Activated naive CD8-positive, alpha-beta T cell treated with anti-CD3 and anti-CD28 coated beads for 36 hours (primary cell): ENCODE measurements around the gene HTRA3. TPM values are rescaled to one million over a fixed set of nuclear protein-coding genes. Genes with fewer than 3 reads are reported as not detected.

Source experiments
- DNase-seq: peaks from one replicate; pipeline ENCODE4 v3.0.0; 2021
- H3K27ac Mint-ChIP-seq: one replicate; pipeline ENCODE4 v1.8.0; 2022; ENCODE audit warnings: mild to moderate bottlenecking, moderate library complexity, mixed read lengths
- H3K27me3 Mint-ChIP-seq: one replicate; pipeline ENCODE4 v1.8.0; 2022; ENCODE audit warnings: mild to moderate bottlenecking, mixed read lengths
- H3K36me3 Mint-ChIP-seq: one replicate; pipeline ENCODE4 v1.8.0; 2021; ENCODE audit warnings: mild to moderate bottlenecking, mixed read lengths
- H3K4me1 Mint-ChIP-seq: one replicate; pipeline ENCODE4 v1.8.0; 2021; ENCODE audit warnings: mixed read lengths
- H3K4me3 Mint-ChIP-seq: one replicate; pipeline ENCODE4 v1.8.0; 2022; ENCODE audit warnings: mild to moderate bottlenecking, moderate library complexity, mixed read lengths
- H3K9me3 Mint-ChIP-seq: one replicate; pipeline ENCODE4 v1.8.0; 2022; ENCODE audit warnings: mixed read lengths
- total RNA-seq, 2 experiments: library from RNA; stranded (reverse); gene quantifications; one replicate each; pipeline ENCODE4 v1.2.3, GENCODE V29; 2021

HTRA3 gene
- total RNA-seq, 2 experiments from 2014 or later, result not detected

DNA sequence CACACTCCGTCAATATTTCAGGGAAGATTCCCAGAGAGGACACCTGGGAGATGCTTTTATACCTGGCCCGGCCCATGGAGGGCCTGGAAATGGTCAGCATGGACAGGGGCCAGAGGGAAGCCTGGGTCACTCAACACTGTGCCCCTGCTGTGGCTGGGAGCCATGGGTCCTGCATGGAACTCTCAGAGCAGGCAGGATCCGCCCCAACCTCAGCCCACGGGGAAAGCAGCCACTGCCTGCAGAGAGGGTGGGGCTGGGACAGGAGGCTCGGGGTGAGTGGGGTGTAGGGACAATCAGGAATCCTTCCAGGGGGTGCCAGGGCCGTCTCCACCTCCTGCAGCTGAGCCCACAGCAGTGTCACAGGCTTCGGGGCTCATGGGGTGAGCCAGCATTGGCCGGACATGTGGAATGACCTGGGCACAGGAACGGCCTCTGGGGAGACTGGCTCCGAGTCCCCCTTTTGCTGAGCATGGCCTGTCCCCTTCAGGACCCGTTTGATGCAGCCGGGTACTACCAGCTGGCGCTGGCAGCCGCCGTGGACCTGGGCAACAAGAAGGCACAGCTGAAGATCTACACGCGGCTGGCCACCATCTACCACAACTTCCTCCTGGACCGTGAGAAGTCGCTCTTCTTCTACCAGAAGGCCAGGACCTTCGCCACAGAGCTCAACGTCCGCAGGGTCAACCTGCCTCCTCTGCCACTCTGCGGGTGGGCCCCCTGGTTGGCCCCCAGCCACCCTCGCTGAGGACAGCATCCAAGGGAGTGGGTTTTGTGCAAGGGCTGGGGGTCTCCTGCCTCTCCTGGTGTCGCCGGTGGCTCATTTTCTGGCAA, 29.1 kb upstream of the HTRA3 start:
- Mint-ChIP-seq H3K9me3 (no peaks in the 10 kb centered on the region), H3K27me3 (no peaks in the 10 kb centered on the region), H3K4me3 (no peak overlapping the region), H3K27ac (no peak overlapping the region), H3K36me3 (no peaks in the 10 kb centered on the region), H3K4me1 (peaks cover 4% of the 10 kb centered on the region)
- DNase-seq, result no peak

DNA sequence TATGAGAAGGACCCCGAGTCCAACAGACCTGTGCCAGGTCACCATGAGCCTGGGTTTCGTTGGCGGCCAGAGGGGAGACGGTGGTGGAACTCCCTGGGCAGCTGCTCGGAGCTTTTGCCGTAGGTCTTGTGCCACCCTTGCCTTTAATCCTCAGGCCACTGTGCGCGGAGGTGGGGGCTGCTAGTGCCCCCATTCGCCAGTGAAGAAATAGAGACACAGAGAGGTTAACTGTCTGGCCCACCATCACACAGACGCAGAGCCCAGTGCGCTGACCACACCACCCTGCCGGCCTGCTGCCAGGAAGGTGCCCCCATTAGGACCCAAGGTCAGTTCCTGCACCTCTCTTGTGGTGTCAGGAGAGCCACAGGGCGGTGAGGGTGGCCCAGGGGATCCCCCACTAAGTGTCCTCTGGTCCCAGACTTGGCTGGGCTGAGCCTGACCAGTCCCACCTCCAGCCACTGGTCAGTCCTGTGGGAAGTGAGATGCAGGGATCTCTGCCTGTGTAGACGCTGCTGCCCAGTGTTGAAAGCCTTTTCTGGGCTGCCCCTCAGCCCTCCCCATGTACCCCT, 28.3 kb upstream of the HTRA3 start:
- peaks cover 4% of the 10 kb centered on the region for H3K4me1 Mint-ChIP-seq
- no peaks in the 10 kb centered on the region for H3K27me3 Mint-ChIP-seq
- no peak overlapping the region for H3K4me3 Mint-ChIP-seq
- H3K9me3 Mint-ChIP-seq, result no peaks in the 10 kb centered on the region
- no peak for DNase-seq
- H3K36me3 Mint-ChIP-seq, result no peaks in the 10 kb centered on the region
- H3K27ac Mint-ChIP-seq, result no peak overlapping the region

DNA sequence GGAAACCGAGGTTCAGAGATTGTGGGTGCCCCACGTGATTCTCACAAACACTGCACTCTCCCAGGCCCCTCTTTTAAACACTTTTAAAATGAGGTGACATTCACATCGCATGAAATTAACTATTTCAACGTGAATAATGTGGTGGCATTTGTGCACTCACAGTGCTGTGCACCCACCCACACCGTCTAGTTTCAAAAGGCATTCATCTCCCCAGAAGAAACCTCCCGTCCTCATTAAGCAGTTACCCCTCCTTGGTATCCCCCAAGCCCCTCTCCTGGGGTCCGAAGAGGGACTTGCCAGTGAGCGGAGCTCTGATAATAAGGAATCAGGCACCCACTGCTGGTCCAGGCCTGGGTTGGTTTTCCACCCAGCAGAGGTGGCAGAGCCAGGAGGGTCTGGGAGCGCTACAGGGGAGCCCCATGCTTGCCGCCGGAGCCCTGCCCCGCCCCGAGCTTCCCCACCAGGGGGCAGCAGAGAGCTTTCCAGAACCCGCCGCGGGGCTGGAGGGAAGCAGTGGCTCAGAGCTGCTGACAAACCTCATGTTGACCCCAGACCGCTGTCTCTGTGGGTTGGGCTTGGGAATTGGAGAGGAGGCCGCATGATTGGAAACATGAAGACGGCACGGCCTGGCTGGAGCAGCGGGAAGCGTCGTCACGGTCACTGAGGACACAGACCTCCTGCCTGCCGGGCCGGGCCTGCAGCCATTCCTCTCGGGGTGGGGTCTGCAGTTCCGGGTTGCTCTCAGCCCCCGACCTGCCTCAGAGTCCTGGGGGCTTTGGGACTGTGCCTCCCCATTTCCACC, 27.5 kb upstream of the HTRA3 start:
- Mint-ChIP-seq H3K36me3 (no peaks in the 10 kb centered on the region), H3K4me3 (no peak overlapping the region), H3K27me3 (no peaks in the 10 kb centered on the region), H3K9me3 (no peaks in the 10 kb centered on the region), H3K4me1 (peaks cover 4% of the 10 kb centered on the region), H3K27ac (no peak overlapping the region)
- peak; percentile 82 for DNase-seq

DNA sequence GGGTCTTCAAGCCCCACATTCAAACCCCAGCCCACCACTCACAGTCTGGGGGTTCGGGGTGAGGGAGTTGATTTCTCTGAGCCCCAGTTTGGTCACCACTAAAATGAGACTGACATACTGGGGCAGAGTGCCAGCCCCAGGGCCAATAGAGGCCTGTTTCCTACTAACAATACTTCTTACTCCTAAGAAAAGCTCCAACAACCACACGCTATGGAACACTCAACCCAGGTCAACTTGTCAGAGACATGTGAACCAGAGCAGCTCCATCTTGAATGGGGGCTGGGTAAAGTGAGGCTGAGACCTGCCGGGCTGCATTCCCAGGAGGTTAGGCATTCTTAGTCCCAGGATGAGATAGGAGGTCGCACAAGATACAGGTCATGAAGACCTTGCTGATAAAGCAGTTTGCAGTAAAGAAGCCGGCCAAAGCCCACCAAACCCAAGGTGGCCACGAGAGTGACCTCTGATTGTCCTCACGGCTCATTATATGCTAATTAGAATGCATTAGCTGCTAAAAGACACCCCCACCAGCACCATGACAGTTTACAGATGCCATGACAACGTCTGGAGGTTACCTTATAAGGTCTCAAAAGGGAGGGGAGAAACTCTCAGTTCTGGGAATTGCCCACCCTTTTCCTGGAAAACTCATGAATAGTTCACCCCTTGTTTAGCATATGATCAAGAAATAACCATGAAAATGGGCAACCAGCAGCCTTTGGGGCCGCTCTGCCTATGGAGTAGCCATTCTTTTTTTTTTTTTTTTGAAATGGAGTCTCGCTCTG, 26.6 kb upstream of the HTRA3 start:
- Mint-ChIP-seq H3K9me3 (no peaks in the 10 kb centered on the region), H3K27me3 (no peaks in the 10 kb centered on the region), H3K4me3 (no peak overlapping the region), H3K27ac (no peak overlapping the region), H3K4me1 (peaks cover 4% of the 10 kb centered on the region), H3K36me3 (no peaks in the 10 kb centered on the region)
- no peak for DNase-seq

DNA sequence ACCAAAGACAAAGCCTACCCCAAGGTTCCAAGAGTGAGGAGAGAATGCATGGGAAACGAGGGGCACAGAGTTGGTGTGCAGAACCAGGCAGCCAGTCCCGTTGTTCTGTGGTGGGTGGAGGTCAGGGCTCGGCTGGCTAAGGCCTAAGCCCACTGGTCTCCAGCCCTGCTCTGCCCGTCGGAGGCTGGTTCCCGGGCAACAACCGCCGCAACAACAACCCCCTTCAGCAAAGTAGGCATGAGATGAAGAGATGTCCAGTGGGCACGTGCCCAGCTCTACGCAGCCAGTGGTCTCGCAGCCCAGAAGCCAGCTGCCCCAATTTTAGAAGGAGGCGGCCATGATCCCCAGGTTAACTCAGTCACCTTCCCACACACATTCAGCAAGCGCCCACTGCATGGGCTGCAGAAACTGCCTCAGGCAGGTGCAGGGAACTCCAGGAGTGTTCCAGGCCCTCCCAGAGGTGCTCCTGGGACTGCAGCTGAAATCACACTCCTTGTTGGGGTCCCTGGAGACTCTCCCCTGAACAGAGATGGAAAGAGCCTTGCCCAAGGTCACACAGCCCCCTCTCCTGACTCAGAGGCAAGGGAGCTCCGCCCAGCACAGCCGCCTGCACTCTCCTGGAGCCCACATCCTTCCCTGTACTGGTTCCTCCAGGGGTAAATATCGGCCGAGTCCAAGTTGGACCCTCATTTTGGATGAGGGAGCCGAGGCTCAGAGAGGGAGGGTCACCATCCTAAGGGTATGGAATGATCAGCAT, 25.4 kb upstream of the HTRA3 start:
- H3K27me3 Mint-ChIP-seq, result no peaks in the 10 kb centered on the region
- H3K27ac Mint-ChIP-seq, result no peak overlapping the region
- no peaks in the 10 kb centered on the region for H3K36me3 Mint-ChIP-seq
- no peaks in the 10 kb centered on the region for H3K9me3 Mint-ChIP-seq
- peaks cover 4% of the 10 kb centered on the region for H3K4me1 Mint-ChIP-seq
- no peak for DNase-seq
- no peak overlapping the region for H3K4me3 Mint-ChIP-seq

DNA sequence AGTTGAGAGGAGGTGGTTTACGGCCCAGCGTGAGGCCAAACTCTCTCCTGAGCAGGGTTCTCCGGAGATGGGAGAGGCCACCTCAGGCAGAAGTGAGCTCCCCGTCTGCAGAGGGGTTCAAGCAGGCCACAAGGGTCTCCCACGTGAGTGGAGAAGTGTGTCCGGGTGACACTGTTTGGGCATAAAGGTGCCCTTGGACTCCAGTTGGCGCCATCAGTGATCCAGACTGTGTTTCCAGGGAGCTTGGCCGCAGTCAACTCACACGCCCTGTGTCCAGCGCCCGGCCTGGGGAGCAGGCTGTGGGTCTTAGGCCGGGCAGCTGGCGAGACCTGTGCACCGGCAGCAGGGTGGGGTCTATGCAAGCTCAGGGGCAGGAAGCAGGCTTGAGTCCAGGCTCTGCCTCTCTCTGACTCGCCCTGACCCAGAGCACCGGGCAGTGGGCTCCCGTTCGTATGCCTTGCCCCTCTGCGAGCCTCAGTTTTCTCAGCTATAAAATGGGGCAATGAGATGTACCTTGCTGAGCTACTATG, 24.6 kb upstream of the HTRA3 start:
- Mint-ChIP-seq H3K36me3 (no peaks in the 10 kb centered on the region), H3K4me3 (no peak overlapping the region), H3K27me3 (no peaks in the 10 kb centered on the region), H3K9me3 (no peaks in the 10 kb centered on the region), H3K4me1 (peaks cover 4% of the 10 kb centered on the region), H3K27ac (no peak overlapping the region)
- DNase-seq, result no peak

DNA sequence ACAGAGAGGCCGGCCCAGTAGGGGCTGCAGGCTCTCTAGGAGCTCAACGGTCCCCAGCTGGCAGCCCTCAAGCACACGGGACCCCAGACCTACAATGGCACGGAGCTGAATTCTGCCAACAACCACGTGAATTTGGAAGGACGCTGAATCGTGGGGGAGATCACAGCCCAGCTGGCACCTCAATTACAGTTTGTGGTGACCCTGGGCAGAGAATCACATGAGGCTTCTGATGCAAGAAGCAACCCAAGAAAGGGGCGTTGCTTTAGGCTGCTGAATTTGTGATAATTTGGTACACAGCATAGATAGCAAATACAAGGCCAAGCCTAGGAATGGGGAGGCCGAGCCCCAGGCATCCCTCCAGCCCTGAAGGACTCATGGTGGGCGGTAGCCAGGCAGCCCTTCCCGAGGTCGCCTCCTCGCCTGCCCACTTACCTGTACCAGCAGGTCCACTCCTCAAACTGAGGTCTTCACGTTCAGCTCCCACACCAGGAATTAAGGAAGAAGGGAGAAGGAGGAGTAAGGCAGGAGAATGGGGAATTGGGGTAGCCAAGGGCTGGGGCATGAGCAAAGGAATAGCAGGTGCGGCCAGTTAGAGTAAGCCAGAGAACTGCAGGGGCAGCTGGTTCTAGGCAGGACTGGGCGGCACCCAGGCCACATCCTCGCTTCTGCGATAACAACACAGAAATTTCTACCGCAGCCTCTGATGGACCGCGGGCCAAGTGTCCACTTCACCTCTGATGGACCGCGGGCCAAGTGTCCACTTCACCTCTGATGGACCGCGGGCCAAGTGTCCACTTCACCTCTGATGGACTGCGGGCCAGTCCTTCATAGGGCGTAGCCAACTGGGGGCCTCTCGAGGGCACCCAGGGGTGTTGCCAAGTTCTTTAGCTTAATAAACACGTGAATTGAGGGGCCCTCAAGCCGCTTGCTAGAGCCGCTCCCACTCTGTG, 23.4 kb upstream of the HTRA3 start:
- H3K4me3 Mint-ChIP-seq, result no peak overlapping the region
- H3K36me3 Mint-ChIP-seq, result no peaks in the 10 kb centered on the region

DNA sequence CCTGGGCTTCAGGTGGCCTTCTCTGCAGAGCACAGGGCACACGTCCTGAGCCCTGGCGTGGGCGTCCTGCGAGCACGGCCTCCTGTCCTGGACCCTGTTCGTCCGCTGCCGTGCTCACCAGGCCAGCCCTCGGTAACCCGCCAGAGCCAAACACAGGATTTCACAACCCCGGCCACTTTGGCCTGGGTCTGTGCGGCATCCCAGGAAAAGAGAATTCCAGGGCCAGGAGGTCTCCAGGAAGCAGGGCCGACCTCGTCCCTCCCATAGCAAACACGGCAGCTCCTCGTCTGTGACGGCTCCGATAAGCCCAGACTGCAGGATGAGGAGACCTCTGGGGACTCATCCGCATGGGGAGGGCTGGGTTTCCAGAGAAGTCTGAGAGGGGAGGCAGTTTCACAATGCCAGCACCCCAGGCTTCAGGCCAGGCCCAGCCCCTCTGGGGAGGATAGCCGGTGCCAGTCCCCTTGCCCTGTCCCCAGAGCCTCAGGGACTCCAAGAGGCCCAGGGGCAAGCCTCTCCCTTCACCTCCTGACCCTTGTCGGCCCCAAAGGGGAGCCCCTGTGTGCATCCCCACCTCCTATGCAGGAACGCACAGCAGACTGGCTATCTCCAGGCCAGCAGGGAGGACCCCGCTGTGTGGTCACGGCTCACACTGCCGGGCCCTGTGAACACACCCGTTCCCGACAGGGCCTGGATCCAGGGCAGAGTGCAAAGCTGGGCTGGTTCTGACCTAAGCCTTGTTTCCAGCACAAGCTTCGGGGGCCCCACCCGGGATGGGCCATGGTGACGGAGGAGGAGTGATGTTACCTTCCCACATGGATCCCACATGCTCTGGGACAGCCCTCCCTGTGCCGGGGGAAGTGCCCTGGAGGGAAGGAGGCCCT, 22.3 kb upstream of the HTRA3 start:
- H3K4me1 Mint-ChIP-seq, result no peaks in the 10 kb centered on the region
- H3K9me3 Mint-ChIP-seq, result no peaks in the 10 kb centered on the region
- H3K36me3 Mint-ChIP-seq, result no peaks in the 10 kb centered on the region
- DNase-seq, result no peak
- H3K4me3 Mint-ChIP-seq, result no peak overlapping the region
- H3K27ac Mint-ChIP-seq, result no peak overlapping the region
- H3K27me3 Mint-ChIP-seq, result no peaks in the 10 kb centered on the region

More for the DNA sequence above, 23.4 kb upstream of the HTRA3 start:
- Mint-ChIP-seq H3K27me3 (no peaks in the 10 kb centered on the region), H3K4me1 (peaks cover 4% of the 10 kb centered on the region), H3K27ac (no peak overlapping the region), H3K9me3 (no peaks in the 10 kb centered on the region)
- no peak for DNase-seq

DNA sequence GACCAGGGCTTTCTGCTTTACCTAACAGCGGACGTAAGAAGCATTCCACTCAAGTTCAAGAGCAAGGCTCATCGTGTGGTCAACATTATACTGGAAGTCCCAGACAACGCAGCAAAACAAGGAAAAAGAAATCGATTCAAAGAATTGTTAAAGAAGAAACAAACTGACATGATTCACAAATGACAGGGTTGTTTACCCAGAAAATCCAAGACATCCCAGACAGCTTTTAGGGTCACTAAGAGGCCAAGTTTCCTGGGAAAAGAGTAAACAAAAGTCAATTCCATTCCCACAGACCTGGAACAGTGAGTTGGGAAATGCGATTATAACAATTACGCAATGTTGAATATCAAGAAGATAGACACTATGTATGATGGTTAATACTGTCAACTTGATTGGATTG, 21.5 kb upstream of the HTRA3 start:
- Mint-ChIP-seq H3K27ac (no peak overlapping the region), H3K4me3 (no peak overlapping the region), H3K9me3 (no peaks in the 10 kb centered on the region), H3K27me3 (no peaks in the 10 kb centered on the region), H3K4me1 (no peaks in the 10 kb centered on the region), H3K36me3 (no peaks in the 10 kb centered on the region)
- no peak for DNase-seq

DNA sequence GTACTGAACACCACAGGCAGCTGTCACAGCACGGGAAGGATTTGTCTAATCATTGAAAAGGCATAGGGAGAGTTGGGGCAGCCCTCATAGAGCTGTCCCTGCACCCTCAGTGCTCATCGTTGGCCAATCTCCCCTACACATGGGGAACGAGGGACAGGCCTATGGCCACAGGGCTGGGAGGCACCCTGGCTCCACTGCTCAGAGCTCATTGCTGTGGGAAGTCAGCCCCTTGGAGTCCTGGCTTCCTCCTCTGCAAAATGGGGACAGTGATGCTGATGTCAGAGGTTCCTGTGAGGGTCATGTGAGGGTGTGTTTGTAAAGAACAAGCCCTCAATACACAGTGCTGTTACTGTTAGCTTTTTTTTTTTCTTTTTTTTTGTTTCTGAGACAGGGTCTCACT, 19.3 kb upstream of the HTRA3 start:
- no peaks in the 10 kb centered on the region for H3K27me3 Mint-ChIP-seq
- no peak for DNase-seq
- no peaks in the 10 kb centered on the region for H3K9me3 Mint-ChIP-seq
- H3K4me3 Mint-ChIP-seq, result no peak overlapping the region
- no peaks in the 10 kb centered on the region for H3K4me1 Mint-ChIP-seq
- H3K27ac Mint-ChIP-seq, result no peak overlapping the region
- no peaks in the 10 kb centered on the region for H3K36me3 Mint-ChIP-seq

DNA sequence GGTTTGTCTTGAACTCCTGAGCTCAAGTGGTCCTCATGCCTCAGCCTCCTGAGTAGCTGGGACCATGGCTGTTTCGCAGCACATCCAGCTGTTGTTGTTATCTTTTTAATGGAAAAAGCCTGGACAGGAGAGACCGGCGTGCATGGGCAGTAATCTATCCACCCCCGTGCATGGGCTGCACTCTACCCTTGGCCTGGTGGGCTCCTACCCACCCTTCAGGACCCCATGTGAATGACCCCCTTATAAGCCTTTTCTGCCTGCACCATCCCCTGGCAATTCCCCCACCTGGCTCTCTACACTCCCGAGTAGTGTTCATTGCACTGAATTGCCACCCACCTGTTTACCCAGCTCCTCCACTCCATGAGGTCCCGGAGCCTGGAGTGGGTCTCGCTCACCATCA, 18.9 kb upstream of the HTRA3 start:
- H3K4me3 Mint-ChIP-seq, result no peak overlapping the region
- H3K4me1 Mint-ChIP-seq, result no peaks in the 10 kb centered on the region
- no peaks in the 10 kb centered on the region for H3K36me3 Mint-ChIP-seq
- DNase-seq, result no peak
- H3K9me3 Mint-ChIP-seq, result no peaks in the 10 kb centered on the region
- no peaks in the 10 kb centered on the region for H3K27me3 Mint-ChIP-seq
- H3K27ac Mint-ChIP-seq, result no peak overlapping the region

DNA sequence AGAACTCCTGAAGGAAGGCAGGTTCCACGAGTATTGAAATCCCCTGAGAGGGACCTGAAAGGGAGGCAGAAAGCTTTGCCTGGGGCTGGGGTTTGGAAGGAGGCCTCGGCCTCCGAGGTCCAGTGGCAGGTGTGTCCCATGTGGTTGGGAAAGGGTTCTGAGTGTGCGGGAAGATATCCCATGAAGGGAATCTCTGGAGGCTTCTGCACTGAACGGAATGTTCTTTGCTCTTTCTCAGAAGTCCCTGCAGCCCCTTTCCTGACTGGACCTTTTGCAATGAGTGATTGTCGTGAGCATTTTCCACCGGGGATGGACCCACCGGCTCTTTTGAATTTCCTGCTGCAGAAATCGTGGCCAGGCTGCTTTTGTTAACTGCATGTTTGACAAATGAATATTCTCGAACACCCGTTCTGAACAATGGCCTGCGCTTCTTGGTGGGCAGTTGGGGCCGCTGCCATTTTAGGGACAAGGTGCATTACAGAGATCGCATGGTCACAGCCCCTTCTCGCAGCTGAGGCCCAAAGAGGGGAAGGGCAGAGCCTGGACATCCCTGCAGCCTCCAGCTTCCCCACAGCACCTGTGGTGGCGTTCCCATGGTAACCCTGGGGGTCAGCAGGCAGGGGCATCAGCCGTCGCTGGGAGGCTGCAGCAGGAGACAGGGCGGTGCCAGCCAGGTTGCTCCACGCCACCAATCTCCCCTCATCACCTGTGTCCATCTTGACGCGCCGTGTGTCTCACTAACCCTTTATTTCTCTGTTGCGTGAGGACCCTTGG, 18.3 kb upstream of the HTRA3 start:
- DNase-seq, result no peak
- Mint-ChIP-seq H3K4me1 (no peaks in the 10 kb centered on the region), H3K27me3 (no peaks in the 10 kb centered on the region), H3K4me3 (no peak overlapping the region), H3K9me3 (no peaks in the 10 kb centered on the region), H3K36me3 (no peaks in the 10 kb centered on the region), H3K27ac (no peak overlapping the region)
